Activated CD8-positive, alpha-beta memory T cell treated with anti-CD3 and anti-CD28 coated beads, Interleukin-2, amount 50 U/mL, for 24 hours (primary cell): ENCODE measurements around the gene ADAM23.

Experiments
- DNase-seq: peaks from one replicate; pipeline ENCODE4 v3.0.0-alpha.2; 2020; ENCODE audit errors: extremely low read depth

Gene ADAM23

DNA sequence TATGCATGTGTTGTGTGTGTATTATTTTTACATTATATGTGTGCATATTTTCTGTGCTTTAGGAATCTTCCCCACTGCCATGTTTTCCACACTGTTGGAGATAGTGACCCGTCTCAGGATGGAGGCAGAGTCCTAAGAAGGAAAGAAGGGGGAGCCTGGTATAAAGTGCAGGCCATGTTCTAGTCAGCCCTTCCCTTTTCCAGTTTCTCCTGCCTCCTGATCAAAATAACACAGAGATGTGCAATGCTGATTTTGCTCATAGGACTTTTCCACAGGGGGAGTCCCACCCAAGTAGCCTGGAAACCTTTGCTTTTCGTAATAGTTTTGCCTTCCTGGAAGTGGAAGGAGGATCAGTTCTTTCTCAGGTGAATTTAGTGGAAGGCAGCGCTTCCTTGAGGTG is 126.1 kb downstream of the ADAM23 start:
- DNase-seq, result no peak

DNA sequence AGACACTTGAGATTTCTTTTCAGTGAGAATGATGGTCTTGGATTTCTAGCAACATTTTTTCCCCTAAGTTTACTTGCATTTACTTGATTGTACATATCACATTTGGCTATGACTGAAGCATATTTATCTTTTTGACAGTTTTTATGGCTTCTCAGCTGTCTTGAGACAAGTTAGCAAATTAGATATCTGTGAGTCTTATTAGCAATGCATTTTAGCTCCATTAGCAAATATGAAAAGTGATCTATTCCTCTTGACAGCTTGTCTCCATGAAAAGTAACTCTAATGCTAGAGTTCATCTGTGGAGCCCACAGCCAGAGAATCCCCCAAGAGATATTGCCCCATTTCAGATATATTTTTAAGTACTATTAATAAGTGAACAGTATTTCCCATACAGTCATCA is 126.9 kb downstream of the ADAM23 start:
- no peak for DNase-seq

DNA sequence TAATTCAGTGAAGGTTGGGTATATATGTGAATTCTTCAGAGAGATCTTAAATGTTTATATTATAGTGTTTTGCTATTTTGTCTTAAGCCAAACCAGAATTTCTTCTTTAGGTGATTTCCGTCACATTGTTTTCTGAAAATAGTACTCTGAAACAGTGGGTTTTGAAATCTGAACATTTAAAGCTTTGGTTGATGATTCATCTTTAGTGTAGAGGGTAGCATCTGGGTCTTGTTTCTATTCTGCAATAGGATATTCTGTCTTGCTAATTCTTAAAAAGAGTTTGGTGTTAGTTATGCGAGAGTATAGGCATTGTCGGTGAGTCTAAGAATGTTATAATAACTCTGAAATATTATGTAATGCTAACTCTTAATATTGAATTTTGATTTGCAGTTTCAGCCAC is 129.4 kb downstream of the ADAM23 start:
- no peak for DNase-seq

DNA sequence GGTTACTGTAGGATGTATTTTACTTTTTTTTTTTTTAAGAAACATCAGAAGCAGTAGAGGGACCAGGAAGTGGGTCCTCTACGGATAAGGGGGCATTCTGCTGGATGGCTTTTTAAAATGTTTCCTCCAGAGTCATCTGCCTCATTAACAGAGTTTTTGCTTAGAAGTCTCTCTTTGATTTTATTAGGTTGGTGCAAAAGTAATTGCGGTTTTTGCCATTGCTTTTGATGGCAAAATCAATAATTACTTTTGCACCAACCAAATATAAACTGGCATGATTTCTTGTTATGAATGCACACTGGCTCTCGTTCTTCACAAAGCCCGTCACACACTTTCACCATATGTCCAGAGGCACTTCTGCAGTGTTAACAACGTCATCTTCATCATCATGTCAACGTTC is 130.5 kb downstream of the ADAM23 start:
- no peak for DNase-seq

DNA sequence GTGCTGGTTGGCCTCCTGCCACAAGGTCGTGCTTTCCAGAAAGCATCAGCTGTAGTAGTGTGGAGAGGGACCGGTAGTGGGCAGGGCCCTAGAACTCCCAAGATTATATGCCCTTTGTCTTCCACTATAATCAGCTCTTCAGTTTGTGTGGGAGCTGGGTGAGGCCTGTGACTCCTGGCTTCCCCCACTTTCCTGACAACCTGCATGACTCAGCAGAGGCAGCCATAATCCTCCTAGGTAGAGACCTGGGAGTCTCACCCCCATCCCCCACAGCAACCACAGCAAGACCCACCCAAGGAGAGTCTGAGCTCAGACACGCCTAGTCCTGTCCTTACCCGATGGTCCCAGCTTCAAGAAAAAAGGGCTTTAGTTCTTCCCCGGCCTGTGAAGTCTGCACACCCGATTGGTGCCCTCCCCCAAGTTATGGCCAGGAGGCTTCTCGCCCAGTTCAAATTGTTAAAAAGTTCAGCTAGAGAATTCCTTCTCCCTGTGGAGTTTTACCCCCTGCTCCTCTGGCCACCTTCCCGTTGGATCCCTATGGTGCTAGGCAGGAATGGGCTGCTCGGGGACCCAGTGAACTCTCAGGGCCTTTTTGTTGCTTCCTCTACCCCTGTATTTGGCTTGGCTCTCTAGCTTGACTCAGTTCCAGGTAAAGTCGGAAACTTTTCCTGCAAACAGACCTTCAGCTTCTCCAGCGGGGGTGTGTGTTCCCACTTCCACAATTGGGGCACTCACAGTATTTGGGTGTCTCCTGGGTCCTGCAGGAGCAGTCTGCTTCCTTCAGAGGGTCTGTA is 141.2 kb downstream of the ADAM23 start:
- DNase-seq, result no peak

DNA sequence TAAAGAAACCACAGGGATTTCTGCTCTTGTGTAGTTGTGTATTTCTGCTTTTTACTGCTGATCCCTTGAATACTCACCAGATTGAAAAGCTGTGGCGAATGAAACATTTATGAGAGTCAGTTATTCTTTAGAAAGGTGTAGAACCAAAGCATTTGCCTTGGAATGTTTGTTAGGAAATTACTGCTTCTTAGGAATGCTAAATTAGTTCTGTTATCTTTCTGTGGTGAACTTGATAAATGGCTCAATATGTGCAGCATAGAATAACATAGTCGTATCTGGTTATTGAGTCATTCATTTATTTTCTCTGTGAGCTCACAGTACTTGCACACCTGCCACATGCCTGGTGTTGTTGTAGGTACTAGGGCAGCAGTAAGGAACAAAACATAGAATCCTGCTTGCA is 142.0 kb downstream of the ADAM23 start:
- no peak for DNase-seq

DNA sequence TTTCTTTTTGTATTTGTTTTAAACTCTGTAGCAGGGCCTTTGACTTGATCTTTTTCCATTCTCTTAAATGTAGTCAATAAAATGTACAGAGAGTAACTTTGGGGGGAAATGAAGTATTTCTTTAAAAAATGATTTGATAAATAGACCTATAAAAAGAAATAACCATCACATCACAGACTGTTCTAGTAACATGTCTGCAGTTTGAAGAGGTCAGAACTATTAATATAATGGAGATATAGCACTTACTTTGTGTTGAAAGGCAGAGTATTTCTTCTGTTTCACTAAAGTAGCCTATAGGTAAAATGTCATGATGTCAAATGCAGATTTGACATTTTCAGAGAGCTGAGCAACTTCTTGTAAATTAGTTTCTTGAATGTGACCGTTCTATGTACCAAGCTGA is 143.3 kb downstream of the ADAM23 start:
- DNase-seq, result no peak

DNA sequence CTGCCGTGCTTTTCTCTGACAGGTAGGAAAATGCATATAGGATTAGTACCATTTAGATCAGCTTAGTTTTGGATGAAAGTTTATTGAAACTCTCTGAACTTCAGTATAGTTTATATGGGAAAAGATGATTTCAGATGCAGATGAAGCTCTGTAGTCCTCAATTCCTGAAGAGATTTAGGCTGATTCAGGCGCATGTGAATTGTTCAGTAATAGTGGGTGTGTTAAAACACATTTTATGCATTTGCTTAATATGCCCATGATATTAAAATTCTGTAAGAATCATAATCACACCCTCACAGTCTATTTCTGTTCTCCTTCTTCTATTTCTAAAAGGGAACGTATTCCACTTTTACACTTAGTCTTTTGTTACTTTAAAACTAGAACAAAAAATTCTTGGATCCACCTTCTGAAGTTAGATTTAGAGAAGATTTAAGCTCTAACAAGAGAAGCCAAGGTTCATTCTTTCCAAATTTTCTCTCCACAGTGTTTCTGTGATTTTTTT is 154.4 kb downstream of the ADAM23 start:
- DNase-seq, result no peak

DNA sequence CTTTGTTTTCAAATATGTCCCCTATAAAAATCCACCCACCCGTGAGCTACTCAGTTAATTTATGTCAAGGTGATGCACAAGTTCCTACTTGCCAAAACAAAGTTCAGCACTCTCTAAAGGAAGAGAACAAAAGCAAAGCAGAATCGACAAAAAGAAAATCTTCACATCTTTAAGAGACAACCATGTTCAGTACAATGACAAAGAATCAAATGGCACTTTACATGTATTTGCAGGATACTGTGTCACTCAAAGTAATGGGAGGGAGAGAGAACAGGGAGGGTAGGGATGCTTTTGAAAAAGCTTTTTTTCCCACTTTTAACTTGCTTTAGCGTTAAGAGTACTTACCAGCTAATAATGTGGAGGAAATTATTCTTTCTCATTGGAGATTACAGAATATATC is 159.9 kb downstream of the ADAM23 start:
- DNase-seq, result no peak

DNA sequence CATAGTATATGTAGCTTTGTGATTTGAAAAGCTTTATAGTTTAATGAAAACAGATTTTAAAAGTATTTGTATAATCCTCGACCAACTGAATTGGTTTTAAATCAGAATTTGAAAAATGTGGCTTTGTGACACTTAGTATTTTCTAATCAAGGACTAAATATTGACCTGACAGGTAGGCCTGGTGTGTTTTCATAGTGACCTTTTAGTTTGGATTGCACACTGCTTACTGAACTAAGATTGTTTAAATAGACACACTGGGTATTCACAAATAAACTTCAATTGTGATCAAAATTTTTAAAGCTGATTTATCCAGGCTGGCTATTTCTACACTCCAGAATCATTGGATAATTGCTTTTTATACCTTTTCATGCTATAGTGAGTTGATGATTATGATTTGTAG is 167.1 kb downstream of the ADAM23 start:
- DNase-seq, result no peak

DNA sequence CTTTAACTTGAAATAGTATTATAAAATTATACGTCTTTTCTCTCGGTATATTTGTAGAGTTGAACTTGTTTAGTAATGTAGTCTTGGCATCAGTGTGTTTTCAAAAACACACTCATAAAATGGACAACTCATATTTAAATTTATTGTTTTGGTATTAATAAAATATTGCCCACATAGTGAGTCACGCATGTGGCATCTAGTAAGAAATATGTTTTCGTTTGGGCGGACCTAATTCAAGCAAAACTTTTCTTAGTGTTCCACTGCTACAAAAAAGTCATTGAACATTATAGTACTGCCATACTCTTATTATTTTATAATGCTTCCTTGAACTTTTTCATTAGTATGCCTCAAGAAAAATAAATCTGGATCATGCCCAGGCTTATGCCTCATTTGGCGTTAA is 167.9 kb downstream of the ADAM23 start:
- DNase-seq, result no peak

DNA sequence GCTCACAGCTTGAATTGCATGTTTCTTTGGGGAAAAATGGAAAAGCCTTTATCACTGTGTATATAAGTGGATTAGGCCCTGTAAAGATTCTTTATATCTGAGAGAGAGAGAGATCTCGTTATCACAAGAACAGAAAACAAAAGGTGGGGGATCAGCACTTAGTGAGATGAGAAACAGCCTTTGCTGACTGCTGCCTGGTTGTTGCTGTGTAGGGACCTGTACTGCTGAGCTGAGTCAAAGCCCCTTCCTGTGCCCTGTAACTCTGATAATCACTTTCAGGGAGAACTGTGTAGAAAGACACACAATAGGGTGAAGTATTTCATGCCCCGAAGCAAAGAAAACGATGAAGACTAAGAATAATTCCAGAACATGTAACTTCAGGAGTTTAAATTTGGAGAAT is 168.4 kb downstream of the ADAM23 start:
- no peak for DNase-seq

DNA sequence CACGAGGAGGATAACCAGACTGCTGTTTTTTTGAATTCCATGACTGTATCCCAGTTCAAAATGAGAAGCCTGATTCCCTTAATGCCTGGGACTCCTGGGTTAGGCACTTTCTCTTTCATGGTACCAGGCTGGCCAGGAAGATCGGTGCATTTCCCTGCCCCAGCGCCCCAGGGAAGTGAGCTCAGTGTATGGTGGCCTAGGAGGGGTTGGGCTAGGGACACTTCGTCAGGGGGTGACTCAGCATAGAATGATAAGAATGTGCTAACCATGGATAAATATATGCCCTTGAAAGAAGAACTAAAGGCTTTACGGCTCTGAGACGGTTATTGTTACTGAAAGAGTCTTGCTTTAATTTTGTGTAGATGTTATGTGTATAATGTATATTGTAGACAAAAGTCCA is 171.5 kb downstream of the ADAM23 start:
- DNase-seq, result no peak

DNA sequence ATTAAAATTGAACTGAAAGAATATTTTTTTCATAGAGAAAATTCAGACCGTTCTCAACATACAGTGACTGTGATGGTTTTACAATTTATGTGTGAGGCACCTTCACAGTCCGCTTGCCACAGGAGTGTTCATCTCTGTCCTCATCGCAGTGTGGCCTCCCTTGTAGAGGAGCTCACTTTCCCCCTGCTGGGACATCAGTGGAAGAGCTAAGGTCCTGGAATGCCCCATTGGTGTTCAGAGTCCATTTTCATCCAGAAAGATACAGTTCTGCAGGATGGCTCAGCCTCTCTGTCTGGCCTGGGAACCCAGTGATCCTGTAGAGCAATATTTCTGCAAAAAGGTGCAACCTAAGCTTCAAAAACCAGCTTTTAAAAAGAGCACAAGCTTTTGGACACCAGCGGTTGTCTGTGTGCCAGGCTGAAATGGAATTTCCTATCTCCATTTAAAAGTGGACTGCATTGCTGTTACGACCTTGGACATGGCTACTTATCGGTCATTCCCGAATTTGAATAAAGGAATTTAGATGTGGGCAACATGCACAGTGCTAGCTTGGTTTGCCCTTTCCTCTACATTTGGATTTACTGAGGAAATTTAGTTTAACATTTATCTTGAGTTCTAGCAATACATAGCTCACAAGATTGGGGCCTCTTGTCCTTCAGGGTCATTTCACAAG is 172.2 kb downstream of the ADAM23 start:
- no peak for DNase-seq

DNA sequence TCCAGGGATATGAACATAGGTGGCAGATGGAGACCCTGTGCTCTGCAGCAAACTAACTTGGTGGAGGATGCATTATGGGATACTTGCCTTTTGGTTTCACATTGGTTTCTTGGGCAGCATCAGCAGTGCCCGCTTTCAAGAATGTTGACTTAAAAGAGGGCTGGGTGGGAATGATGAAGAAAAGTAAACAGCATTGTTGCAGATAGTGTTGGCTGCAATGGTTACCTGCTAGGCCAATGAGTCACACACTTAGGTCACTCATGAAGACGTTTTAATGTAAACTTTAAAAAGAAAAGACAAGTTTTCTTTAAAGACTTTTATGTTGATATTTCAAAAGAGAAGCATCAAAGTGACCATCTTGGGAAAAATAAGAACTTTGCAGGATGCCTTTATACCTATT is 172.8 kb downstream of the ADAM23 start:
- no peak for DNase-seq

DNA sequence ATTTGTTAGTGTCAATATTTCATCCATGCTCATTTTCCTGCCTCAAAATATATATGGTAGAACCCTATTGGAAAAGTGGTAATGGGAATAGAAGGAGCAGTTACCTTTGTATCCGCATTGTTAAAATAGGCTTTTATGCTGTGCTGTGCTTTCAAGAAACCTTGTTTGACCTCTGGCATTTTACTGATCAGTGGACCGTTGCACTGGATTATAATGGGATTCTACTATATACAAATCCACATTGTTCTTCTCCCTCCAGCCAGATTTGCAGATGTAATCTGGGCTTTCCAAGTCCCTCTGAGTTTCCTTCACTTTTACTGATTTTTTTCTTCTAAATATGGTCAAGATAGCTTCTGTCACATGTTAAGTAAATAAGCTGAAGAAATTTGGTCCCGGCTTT is 175.7 kb downstream of the ADAM23 start:
- no peak for DNase-seq

DNA sequence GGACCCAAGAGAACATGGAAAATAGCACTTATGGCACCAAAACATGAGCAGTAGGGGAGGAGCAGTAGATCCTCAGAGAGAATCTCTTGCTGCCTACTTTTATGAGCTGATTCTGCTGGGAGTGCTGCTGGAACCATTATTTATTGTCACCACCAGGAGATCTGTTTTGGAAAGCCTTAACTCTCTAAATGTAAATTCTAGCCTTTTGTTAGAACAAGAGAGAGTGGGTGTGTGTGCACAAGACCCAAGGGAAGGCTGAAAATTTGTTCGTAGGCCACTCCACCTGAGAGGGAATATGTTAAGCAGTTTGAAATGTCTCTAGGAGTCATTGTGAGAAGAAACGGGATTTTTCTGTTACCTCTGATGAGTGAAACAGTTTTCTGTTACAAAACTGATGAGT is 182.8 kb downstream of the ADAM23 start:
- no peak for DNase-seq

DNA sequence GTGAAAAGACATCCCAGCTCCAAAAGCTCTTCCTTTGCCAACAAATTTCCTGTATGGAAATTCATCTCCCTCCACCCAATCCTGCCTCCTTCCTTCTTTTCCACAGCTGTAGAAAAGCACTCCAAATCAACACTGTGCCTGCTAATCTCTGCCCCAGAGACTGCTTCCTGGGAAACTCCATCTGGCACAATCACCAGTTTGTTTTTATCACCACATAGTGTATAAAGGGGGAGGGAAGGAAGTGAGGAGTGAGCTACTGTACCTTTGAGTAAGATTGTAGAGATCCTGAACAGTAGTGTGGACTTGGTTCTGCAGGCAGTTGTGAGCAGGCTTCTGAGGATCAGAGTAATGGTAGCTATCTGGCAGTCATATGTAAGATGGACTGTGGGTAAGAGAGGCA is 184.3 kb downstream of the ADAM23 start:
- no peak for DNase-seq

DNA sequence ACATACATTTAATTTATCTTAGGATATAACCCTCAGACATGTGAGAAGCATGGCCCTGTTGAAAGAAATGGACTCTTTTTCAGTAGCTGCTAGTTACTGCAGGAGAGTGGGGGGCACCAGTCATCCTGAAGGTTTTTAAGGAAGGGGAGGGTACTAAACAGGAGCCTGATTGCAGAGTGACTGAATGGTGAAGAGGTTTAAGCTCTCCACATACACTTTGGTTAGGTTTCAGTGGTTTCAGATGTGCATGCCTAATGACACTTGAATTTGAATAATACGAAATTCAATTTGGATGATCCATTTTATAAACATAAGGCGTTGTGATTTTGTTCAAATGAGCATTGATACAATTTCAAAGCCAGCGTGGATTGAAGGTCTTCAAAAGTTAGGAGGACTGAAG is 188.0 kb downstream of the ADAM23 start:
- DNase-seq, result no peak

DNA sequence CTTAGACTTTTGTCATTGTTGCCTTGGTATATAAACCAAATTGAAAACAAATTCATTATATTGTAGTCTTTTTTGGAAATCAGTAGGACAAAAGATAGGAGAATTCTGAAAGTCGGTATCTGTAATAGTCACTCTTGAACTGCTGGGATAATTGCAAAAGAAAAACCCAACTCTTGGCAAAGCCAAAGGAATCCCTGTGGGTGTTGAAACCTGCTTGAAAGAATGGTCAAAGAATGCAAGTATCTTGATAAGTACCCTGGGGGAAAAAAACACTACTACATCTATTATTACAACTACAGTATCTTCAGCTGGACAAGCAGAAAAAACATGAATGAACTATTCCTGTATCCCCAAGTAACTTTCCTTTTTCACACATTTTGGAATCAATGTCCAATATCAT is 191.7 kb downstream of the ADAM23 start:
- DNase-seq, result no peak

DNA sequence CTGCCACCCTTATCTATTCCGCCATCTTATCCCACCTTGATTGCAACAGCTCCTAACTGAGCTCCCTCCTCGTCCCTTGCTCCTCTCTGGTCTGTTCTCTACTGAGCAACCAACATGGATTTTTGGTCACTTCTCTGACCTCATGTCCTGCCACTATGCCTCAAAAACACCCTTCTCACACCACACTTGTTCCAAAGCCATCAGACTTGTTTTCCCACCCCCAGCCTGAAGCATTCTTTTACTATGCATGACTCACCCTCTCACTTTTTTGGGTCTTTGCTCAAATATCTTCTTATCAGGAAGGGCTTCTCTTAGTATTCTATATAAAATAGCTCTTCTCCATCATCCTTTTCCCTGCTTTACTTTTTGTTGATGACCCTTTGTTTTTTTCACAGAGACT is 196.3 kb downstream of the ADAM23 start:
- no peak for DNase-seq

DNA sequence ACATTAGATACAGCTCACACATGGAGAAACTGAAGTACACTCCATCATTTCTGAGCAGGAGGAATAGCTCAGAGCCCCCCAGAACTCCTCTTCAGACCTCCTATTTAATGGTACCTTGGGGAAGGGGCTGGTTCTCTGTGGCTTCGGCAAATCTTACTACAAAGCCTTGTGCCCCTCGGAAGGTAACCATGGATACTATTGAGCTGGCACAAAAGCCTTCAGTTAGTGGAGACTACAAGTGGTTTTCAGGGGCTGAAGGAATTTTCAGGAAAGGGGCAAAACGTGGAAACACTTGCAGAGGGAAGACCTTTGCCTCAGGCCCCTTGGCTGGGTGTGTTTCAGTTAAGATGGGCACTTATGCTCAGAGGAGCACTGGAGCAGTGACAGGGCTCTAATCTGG is 197.9 kb downstream of the ADAM23 start:
- DNase-seq, result no peak
